ENCODE measurements around the gene MACF1. TPM values are rescaled to one million over a fixed set of nuclear protein-coding genes. Genes with fewer than 3 reads are reported as not detected.

MACF1 gene
- total RNA-seq, 2 experiments from 2014 or later: 248 to 252 TPM

GRCh38 chr1:39385067-39385988, 180.8 kb downstream of the MACF1 start:
- Mint-ChIP-seq H3K4me1 (ENCODE audit: low read depth) (peaks cover 11% of the 10 kb centered on the region), H3K36me3 (ENCODE audit: low read depth) (peaks cover 92% of the 10 kb centered on the region), H3K9me3 (no peaks in the 10 kb centered on the region), H3K27ac (no peak overlapping the region), H3K4me3 (no peak overlapping the region), H3K27me3 (no peaks in the 10 kb centered on the region)
- POLR2A ChIA-PET: no interaction called here
- H3K27me3 ChIP-seq (ENCODE audit: control insufficient read depth in 1 of 2, insufficient read depth in 2 of 2, low read length in 2 of 2): no peaks in the 10 kb centered on the region
- H3K4me3 ChIP-seq (ENCODE audit: low read length): no peak overlapping the region
- DNase-seq: no peak
- CTCF ChIA-PET: interaction anchor here (5.5 kb wide), 1 partner anchor 26 kb away, joined by 22 read pairs; no protein-coding TSS in a partner anchor
- H3K27ac ChIP-seq (ENCODE audit: low read depth in 1 of 2, low read length in 2 of 2): no peak overlapping the region
- H3K9me3 ChIP-seq (ENCODE audit: control insufficient read depth in 1 of 2, insufficient read depth in 1 of 2, low read length in 2 of 2): no peaks in the 10 kb centered on the region
- intact Hi-C loops (cut with DNase I, micrococcal nuclease): no loop called here
- no peak for ATAC-seq (ENCODE audit: poor library complexity)
- H3K36me3 ChIP-seq (ENCODE audit: insufficient read depth, low read length): peaks cover 83% of the 10 kb centered on the region
- TF ChIP-seq CTCF (IDR thresholded peaks at IDR 0.05): no peak
- no peaks in the 10 kb centered on the region for H3K4me1 ChIP-seq (ENCODE audit: insufficient read depth, low read length)

DNA sequence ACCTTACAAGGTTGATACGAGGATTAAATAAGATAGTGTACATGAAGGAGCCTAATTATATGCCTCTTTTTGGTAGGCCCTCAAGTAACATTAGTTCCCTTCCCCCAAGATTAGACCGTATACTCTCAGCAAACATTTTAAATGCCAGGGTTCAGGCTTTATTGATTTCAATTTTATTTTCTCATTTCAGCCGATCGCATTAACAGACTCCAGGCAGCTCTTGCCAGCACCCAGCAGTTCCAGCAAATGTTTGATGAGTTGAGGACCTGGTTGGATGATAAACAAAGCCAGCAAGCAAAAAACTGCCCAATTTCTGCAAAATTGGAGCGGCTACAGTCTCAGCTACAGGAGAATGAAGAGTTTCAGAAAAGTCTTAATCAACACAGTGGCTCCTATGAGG, 182.5 kb downstream of the MACF1 start:
- no peak overlapping the region for H3K27ac Mint-ChIP-seq
- ChIA-PET POLR2A (interaction anchor here (1.2 to 1.3 kb wide), 2 partner anchors 9 to 18 kb away, joined by 3 to 4 read pairs; no protein-coding TSS in a partner anchor), CTCF (interaction anchor here (1.0 to 5.5 kb wide), 2 partner anchors 11 to 24 kb away, joined by 3 to 22 read pairs; no protein-coding TSS in a partner anchor)
- Histone ChIP-seq H3K36me3 (ENCODE audit: insufficient read depth, low read length) (peaks cover 79% of the 10 kb centered on the region), H3K4me1 (ENCODE audit: insufficient read depth, low read length) (peaks cover 3% of the 10 kb centered on the region), H3K9me3 (ENCODE audit: control insufficient read depth in 1 of 2, insufficient read depth in 1 of 2, low read length in 2 of 2) (no peaks in the 10 kb centered on the region), H3K27ac (ENCODE audit: low read depth in 1 of 2, low read length in 2 of 2) (no peak overlapping the region), H3K27me3 (ENCODE audit: control insufficient read depth in 1 of 2, insufficient read depth in 2 of 2, low read length in 2 of 2) (no peaks in the 10 kb centered on the region), H3K4me3 (ENCODE audit: low read length) (no peak overlapping the region)
- H3K36me3 Mint-ChIP-seq (ENCODE audit: low read depth): peaks cover 93% of the 10 kb centered on the region
- no peaks in the 10 kb centered on the region for H3K9me3 Mint-ChIP-seq
- peaks cover 24% of the 10 kb centered on the region for H3K4me1 Mint-ChIP-seq (ENCODE audit: low read depth)
- TF ChIP-seq CTCF (IDR thresholded peaks at IDR 0.05): no peak
- no peaks in the 10 kb centered on the region for H3K27me3 Mint-ChIP-seq
- intact Hi-C loops (cut with DNase I, micrococcal nuclease): no loop called here
- ATAC-seq (ENCODE audit: poor library complexity) (no peak), DNase-seq (no peak)
- no peak overlapping the region for H3K4me3 Mint-ChIP-seq

DNA sequence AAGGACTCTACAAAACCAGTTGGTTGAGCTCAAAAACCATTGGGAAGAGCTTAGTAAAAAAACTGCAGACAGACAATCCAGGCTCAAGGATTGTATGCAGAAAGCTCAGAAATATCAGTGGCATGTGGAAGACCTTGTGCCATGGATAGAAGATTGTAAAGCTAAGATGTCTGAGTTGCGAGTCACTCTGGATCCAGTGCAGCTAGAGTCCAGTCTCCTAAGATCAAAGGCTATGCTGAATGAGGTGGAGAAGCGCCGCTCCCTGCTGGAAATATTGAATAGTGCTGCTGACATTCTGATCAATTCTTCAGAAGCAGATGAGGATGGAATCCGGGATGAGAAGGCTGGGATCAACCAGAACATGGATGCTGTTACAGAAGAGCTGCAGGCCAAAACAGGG, 183.0 kb downstream of the MACF1 start:
- CTCF ChIA-PET: interaction anchor here (0.9 to 5.5 kb wide), 3 partner anchors 10 to 40 kb away, joined by 3 to 22 read pairs (median 3); no protein-coding TSS in a partner anchor
- Histone ChIP-seq H3K36me3 (ENCODE audit: insufficient read depth, low read length) (peaks cover 81% of the 10 kb centered on the region), H3K27me3 (ENCODE audit: control insufficient read depth in 1 of 2, insufficient read depth in 2 of 2, low read length in 2 of 2) (no peaks in the 10 kb centered on the region), H3K27ac (ENCODE audit: low read depth in 1 of 2, low read length in 2 of 2) (no peak overlapping the region), H3K4me3 (ENCODE audit: low read length) (no peak overlapping the region), H3K9me3 (ENCODE audit: control insufficient read depth in 1 of 2, insufficient read depth in 1 of 2, low read length in 2 of 2) (no peaks in the 10 kb centered on the region), H3K4me1 (ENCODE audit: insufficient read depth, low read length) (peaks cover 3% of the 10 kb centered on the region)
- no peak for TF ChIP-seq CTCF (IDR thresholded peaks at IDR 0.05)
- H3K9me3 Mint-ChIP-seq: no peaks in the 10 kb centered on the region
- POLR2A ChIA-PET: interaction anchor here (1.2 to 1.3 kb wide), 2 partner anchors 9 to 17 kb away, joined by 3 to 4 read pairs; no protein-coding TSS in a partner anchor
- DNase-seq: no peak
- peaks cover 27% of the 10 kb centered on the region for H3K4me1 Mint-ChIP-seq (ENCODE audit: low read depth)
- H3K36me3 Mint-ChIP-seq (ENCODE audit: low read depth): peaks cover 91% of the 10 kb centered on the region
- H3K27me3 Mint-ChIP-seq: no peaks in the 10 kb centered on the region
- H3K27ac Mint-ChIP-seq: no peak overlapping the region
- no peak overlapping the region for H3K4me3 Mint-ChIP-seq
- ATAC-seq (ENCODE audit: poor library complexity): no peak
- intact Hi-C loops (cut with DNase I, micrococcal nuclease): no loop called here
